ENCODE measurements around the gene FSTL5.
"Not testable (repeated sequence)": the region's sequence is repeated elsewhere in the genome, so short reads cannot be mapped to it uniquely, and the experiment has no call there.

FSTL5 gene

DNA sequence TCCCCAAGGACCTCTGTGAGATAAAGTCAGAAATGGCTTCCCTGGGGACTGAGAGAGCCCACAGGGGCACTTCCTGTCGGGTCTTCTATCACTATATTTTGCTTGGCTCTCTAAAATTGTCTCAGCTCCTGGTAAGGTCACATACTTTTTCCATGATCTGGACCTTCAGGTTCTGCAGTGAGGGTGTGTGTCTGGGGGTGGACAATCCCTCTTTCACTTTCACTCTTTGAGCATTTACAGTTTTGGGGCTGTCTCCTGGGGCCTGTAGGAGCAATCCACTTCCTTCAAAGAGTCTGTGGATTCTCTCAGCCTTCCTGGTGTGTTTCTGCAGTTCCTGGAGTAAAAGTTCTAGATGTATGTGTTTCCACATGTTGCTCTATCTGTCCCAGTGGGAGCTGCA is 335.7 kb downstream of the FSTL5 start:
- DNase-seq, result no peak

DNA sequence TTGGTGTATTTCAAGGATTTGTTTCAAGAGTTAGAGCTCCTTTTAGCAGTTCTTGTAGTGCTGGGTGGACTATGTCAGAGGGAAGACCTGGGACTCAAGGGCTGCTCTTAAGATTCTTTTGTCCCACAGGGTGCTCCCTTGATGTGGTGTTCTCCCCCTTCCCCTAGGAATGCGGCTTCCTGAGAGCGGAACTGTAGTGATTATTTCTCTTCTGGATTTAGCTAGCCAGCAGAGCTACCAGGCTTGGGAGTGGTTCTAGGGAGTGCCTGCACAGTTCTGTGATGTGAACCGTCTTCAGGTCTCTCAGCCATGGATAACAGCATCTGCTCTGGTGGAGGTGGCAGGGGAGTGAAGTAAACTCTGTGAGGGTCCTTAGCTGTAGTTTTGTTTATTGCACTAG is 336.8 kb downstream of the FSTL5 start:
- no peak for DNase-seq

DNA sequence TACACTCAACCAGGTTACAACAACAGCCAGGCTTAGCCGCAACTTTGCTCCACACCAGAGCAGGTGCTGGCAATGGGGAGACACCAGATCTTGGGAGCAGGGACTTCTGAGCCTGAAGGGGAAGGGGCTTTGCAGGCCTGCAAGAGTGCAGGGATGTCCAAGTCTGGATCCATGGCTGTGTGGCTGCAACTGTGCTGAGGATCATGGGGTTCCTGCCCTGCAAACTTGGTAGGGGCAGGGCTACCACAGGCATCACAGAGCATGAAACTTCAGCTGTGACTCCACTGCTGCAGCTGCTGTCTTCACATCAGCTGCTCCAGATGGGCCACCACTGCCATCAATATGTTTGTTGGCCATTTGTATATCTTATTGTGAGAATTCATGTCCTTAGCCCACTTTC is 340.4 kb downstream of the FSTL5 start:
- no peak for DNase-seq

DNA sequence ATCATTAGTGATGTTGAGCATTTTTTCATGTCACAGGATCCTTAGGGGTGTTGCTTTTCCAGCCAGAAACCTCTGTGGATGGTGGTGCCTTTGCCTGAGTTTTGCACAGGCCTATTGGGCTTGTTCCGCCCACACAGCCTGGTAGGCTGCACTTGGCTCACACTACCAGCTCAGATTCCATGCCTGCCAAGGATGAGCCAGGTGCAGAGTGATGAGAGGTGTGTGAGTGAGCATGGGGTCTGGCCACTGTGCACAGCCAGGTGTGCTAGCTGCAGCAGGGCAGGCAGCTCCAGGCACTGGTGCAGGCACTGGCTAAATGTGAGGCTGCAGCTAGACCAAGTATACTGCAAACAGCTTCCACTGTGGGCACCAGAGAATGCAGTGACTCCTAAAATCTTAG is 341.6 kb downstream of the FSTL5 start:
- no peak for DNase-seq

DNA sequence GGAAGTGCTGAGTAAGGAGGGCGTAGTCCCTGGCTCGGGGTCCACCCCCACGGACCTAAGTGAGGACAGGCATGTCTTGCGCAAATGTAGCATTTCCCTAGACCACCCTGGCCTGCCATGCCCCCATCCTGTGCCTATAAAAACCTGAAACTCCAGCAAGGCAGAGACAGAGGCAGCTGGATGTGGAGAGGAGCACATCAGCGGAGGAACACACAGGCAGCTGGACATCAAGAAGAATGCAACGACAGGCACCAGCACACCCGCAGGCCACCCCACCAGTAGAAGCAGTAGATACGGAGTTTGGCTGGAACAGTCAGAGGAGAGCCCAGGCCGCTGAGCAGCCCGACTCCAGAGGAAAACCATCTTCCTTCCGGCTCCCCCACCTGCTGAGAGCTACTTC is 345.9 kb downstream of the FSTL5 start:
- DNase-seq, result no peak

DNA sequence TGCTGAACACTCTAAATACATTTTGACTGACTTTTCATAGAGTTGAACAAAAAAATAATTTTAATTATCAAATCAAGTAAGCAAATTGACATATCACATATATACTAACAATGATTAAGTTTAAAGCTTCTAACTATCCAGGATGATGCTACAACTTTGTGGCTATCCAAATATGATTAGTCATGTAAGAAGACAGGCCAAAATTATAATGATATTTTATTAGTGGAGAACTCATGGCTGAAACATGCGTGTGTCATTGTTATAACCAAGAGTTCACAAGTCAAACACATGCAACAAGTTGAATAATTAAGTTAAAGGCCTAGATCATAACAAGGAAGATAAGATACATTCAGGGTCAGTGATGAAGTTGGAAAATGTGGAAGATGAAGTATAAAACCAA is 346.8 kb downstream of the FSTL5 start:
- DNase-seq, result no peak

DNA sequence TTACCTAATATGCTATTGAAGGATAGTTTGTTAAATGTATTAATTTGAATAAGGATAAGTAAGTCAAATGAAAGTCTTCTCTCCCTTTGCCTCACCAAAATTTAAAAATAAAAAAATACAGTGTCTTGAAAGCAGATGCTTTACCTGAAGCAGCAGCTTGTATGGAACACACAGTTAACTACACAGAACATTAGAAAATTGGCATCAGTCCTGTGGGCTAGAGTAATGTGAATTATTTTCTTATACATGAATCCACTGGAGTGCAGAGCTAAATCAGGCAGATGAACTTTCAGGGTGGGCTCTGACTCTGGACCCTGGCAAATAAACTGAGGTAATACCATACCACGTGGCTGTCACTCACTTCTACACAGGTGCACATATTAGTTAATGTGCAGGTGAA is 348.0 kb downstream of the FSTL5 start:
- no peak for DNase-seq

DNA sequence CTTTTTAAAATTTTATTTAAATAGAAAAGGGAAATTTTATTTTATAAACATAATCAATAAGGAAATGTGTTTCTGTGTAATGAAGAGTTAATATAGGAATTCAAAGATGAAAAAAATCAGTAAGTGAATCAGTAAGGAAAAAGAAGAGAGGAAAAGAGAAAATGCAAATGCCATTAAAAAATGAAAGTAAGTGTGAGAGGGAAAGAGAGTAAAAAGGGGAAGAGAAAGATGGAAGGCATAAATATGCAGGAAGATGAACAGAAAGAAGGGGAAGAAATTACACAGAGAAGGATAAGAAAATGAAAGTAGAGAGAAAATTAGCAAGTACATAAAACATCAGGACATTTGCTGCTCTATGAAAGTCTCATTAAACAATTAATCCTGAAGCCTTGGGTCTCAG is 349.9 kb downstream of the FSTL5 start:
- no peak for DNase-seq

DNA sequence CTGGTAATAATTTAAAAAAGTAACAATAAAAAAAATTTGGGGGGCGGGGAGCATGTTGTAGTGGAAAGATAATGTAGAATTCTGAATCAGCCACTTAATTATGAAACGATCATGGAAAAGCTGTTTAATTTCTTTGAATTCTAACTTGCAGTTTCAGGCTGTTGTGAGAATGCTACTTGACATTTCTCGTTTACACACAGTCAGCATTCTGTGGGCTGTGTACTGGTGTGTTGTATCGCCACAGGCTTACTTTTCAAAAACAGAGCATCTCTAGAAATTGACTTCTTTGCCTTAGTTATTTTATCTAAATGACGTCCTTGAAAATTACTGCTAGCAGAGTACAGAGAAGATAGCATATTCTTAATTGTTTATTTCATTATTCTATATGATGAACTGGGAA is 350.4 kb downstream of the FSTL5 start:
- no peak for DNase-seq

DNA sequence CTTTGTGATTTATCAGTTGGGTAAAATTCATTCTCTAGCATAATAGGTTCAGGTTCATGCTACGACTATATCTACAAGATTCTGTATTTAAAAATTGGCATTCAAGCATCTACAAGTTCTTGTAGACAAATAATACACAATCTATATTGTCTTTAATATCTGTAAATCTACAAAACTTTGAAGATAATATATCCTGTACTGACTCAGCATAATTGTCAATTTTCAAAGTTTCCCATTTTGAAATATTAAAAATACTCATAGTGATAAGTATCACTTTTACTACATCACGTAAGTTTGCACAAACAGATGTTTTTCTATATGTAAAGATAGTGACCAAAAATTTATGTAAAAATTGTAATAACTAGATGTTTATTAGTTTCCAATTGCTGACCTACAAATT is 360.6 kb downstream of the FSTL5 start:
- no peak for DNase-seq

DNA sequence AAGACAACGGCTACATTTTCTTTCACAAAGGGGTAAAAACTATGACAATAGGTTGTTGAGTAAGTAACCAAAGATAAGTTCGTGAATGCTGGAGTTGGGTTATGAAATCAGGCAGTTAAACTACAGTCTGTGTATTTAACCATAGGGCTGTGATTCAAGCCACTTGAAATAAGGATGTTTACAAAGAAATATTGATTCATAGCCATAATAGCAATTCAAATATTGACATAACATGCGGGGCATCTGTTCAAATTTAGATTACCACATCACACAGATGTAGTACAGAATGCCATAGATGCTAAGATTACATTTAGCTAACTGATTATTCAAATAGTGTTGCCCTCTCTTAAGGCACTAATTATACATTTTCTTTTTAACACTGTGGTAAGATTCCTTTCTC is 364.1 kb downstream of the FSTL5 start:
- DNase-seq, result no peak

DNA sequence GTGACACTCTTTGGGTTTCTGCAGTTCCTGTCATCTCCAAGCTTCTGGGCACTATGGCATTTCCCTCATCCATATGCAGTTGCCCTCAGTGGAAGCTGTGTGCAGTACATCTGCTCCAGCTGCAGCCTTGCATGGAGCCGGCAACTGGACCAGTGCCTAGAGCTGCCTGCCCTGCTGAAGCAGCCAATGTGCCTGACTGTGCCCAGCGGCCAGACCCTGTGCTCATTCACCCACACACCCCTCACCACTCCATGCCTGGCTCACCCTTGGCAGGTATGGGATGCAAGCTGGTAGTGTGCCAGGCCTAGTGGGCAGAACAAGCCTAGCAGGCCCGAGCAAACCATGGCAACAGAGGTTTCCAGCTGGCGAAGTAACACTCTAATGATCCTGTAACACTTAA is 370.8 kb downstream of the FSTL5 start:
- no peak for DNase-seq

DNA sequence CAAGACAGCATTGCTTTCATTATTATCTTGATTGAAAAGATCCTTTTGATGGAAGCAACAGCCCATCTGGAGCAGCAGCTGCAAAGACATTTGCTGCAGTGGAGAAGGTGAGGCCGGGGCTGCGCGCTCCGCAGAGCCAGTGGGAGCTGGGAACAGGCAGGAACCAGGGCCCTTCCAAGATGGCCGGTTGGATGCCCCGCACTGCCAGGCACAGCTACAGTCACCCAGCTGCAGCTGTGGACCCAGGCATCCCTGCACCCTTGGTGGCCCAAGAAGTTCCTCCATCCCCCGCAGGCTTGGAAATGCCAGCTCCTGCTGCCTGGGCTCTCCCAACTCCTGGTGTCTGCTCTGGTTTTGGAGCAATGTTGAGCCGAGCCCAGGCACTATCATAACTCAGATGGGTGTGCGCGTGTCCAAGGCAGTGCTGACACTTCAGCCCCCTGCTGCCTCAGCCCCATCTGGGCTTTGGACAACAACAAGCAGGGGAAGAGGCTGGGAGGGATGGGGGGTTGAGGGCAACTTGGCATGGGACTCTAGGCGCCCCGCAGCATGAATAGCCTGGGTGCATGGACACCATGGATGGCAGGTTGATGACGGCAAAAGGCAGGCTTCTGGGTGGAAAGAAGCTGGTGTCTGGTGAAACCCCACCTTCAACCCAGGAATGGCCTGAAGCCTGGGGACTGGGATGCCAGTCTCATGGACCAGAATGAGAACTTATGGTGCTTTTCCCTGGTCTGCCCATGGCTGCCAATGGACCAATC is 371.8 kb downstream of the FSTL5 start:
- DNase-seq, result no peak

DNA sequence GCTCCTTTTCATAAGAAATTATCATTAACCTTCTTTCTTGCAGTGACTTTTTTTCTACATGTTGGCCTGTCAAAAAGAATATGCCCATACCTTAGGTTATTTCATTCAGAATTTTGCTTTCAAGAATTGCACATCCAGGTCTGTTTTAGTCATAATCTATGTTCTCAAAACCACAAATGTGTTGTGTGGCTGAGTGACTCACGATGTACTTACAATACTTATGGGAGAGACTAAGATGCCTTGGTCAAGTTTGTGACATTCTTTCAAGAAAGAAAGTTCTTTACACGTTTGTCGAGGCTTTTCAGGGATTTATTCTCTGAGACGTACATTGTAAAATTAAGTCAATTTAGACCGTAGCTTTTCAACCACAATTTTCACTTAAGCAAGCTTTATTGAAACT is 396.7 kb downstream of the FSTL5 start:
- no peak for DNase-seq

DNA sequence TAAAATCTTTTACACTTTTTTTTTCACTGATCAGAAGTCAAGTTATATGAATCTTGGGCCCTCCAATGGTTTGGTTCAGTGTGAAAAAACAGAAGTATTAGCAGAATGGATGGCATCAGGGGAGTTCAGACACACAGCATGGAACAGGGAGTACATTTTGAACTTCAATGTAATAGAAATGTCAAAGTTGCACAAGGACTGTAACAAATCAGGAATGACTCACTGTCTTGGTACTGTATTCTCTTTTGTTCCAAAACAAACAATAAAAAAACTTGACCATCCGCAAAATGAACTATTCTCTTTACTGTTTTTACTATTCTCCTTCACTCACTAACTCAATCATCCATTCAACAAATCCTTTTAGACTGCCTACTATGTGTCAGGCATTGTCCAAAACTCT is 401.0 kb downstream of the FSTL5 start:
- DNase-seq, result no peak

DNA sequence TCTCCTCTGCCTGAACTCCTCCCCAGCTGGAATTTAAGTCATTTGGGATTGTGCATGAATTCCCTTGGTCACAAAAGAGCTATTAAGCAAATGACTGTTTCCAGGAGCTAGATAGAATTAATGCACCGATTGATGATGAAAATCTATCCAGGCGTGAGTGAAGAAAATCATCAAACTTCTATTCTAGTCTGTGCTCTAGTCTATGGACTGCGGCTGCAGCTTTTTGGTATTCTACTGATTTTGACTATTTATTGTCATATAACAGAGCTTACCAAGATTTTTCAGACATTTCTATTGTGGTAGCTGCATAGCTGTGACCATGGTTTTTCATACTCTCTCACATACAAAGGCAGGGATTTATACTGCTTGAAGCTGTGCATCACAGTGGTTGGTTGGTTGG is 403.8 kb downstream of the FSTL5 start:
- DNase-seq, result no peak

DNA sequence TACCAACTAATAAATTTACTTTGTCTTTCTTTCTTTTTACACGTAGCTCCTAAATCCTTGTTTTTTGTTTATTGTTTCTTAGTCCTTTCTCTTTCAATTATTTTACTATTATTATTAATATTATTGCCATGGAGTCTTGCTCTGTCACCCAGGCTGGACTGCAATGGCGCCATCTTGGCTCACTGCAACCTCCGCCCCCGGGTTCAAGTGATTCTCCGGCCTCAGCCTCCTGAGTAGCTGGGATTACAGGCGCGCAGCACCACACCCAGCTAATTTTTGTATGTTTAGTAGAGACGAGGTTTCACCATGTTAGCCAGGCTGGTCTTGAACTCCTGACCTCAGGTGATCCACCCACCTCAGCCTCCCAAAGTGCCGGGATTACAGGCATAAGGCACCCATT is 405.4 kb downstream of the FSTL5 start:
- DNase-seq, result not testable (repeated sequence)

DNA sequence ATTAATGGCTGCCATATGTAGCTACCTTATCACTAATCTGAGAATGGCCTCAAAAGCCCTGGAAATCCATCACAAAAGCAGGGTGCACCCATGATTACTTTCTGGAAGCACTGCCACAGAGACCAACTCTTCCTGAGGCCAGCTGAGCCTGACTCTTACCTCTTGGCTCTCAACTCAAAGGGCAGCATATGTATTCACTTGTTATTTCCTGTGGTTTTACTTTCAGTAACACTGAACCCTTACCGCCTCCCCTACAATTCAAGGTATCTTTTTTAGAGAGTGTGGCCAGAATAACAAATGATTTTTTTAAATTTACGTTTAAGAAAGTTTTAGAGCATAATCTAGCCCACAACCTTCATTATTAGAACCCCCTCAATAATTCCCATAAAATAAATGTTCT is 434.9 kb downstream of the FSTL5 start:
- DNase-seq, result no peak

DNA sequence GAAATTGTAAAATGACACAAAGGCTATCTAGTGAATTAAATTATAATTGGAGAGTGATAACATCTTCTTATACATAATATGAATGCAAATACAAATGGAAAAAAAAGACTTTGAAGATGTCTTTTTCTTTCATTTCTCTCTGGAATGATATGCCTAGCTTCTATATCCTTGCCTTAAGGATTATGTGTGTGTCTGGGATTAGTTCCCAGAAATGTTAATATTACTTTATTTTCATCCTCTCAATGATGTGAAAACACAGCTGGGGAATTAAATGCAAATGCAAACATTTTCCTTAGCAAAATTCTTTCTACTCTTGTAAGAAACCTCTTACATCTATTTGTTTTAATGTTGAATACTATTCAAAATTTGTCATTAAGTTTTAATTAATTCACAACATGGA is 441.9 kb downstream of the FSTL5 start:
- no peak for DNase-seq

DNA sequence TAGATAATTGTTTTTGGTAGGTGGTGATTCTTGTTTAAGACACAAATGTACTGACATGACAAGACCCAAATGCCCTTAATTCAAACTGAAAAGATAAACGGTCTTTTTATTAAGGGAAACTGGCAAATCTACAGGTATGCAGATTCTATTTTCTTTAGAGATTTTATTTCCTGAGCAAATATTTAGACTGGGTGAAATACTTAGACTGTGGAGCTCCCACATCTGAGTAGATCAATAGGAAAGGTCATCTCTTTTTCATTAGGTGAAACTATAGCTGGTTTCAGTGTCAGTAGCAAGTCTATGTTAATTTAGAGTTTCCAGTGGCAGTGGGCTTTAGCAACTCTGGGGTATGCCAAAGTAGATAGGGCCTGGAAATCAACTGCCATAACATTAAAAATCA is 446.7 kb downstream of the FSTL5 start:
- no peak for DNase-seq

DNA sequence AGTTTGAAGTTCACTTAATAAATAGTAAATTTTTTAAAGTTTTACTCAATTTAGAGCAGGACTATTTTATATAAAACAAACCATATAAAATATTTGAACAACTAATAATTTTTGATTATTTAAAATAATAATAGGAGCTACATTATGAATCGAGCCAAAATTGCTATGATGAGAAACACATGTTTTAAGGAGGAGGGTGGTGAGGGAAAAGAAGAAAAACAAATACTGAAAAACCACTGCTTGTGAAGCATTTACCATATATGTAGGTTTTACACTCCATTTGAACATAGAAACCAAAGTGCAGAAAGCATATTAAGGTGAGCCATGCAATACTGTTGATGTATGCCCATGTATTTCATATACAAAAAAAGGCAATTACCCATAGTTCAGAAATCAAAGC is 448.9 kb downstream of the FSTL5 start:
- no peak for DNase-seq

DNA sequence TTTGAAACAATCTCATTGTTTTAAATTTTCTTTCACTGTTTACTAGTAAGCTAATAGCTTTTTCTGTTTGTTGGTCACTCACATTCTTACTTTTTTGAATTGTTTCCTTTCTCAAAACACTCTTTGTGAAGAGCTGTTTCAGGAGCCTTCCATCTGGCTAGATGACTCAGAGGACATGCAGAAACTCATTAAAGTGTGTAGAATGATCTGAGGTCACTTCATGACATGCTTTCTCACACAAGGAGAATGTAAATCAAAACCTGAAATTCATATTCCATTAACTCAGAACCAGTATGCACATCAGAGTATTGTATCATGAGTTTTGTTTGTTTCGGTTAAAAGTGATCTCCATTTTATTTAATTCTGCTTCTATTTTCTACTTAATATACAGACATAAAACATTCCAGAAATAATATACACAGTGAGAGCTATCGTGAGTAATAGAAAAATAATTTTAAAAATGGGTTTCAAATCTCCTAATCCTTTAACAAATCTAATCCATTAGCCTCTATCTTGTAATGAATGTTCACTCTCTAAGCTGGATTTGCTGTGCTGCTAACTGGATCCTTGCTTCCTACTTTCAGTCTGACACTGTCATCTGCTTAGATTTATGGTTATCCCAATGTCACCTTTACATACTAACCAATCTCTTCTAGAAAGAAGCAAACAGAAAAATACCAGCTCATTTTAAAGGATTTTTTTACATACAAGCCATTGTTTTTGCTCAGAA is 449.6 kb downstream of the FSTL5 start:
- DNase-seq, result no peak

DNA sequence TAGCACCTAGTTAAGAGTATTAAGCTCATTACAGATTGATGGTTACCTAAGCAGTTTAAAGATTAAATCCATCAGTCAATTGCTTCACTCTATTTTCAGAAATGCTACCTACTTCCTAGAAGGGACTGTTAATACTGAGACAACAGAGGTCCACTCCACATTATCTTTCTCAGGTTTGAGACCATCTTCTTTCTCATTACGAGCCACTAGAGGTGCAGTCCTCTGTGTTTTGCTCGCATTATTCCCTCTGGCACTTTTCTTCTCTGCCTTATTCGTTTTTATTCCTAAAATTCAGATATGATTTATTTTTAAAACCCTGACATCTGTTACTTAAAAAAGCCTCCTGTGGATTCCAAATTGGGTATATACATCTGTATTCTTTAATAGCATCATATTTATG is 459.1 kb downstream of the FSTL5 start:
- DNase-seq, result no peak

DNA sequence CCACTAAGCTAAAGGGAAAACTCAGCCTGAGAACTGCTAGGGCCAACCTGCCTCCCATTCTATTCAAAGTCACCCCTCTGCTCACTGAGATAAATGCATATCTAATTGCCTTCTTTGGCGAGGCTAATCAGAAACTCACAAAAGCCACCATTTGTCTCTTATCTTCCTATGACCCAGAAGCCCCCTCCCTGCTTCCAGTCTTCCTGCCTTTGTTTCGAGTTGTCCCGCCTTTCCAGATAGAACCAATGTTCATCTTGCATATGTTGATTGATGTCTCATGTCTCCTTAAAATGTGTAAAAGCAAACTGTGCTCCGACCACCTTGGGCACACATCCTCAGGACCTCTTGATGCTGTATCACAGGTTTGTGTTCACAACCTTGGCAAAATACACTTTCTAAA is 459.8 kb downstream of the FSTL5 start:
- DNase-seq, result no peak

DNA sequence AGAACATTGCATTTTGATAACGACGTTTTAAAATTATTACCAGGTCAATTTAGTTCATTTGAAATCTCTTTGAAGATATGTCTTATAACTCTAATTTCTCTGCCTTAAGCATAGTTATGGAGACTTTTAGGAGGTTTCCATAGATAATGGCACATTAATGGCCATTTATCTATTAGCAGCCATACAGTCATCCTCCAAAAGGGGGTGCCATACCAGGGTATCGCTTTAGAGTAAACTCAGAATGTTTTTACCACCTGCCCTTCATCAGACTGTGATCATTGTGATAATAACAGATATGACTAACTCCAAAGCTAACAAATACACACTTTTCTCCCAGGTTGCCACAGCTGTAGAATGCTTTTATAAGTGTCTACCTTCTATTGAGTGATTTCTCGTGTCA is 461.5 kb downstream of the FSTL5 start:
- no peak for DNase-seq
